ENCODE data around the gene ATP8B3.

GRCh38 chr19:1843646-1844394 lies 31.7 kb upstream of the ATP8B3 start:
- peak; percentile 44; the same call in 1 of the 2 replicates for TF ChIP-seq POLR2A (IDR thresholded peaks at IDR 0.05; ENCODE audit: low read depth, low read length)
- TF ChIP-seq MAX (IDR thresholded peaks at IDR 0.05; ENCODE audit: low read depth, low read length) = no peak
- no peak for TF ChIP-seq CTCF (IDR thresholded peaks at IDR 0.05 in 2 of 3, conservative IDR thresholded peaks at IDR 0.05 in 1 of 3; ENCODE audit: control insufficient read depth in 2 of 3, extremely low read depth in 1 of 3, insufficient read depth in 1 of 3, low read depth in 3 of 3, low read length in 3 of 3)
- TF ChIP-seq HDAC6 (IDR thresholded peaks at IDR 0.05; ENCODE audit: unreplicated experiment) = no peak
- no peak for TF ChIP-seq REST (IDR thresholded peaks at IDR 0.05; ENCODE audit: low read depth, low read length)
- peak; percentile 49; the same call in 1 of the 2 replicates for TF ChIP-seq POLR2AphosphoS5 (IDR thresholded peaks at IDR 0.05; ENCODE audit: low read length)
- no peak for TF ChIP-seq CEBPB (IDR thresholded peaks at IDR 0.05; ENCODE audit: borderline replicate concordance in 1 of 2, low read depth in 2 of 2, low read length in 2 of 2)
- TF ChIP-seq RAD51 (IDR thresholded peaks at IDR 0.05) = no peak
- no peak for TF ChIP-seq YY1 (IDR thresholded peaks at IDR 0.05; ENCODE audit: low read depth, low read length)
- no peak for TF ChIP-seq E2F4 (IDR thresholded peaks at IDR 0.05; ENCODE audit: low read depth, low read length)
- TF ChIP-seq PBX3 (IDR thresholded peaks at IDR 0.05; ENCODE audit: insufficient replicate concordance, low read depth, low read length) = no peak
- no peak for TF ChIP-seq SUZ12 (IDR thresholded peaks at IDR 0.05; ENCODE audit: unreplicated experiment)
- TF ChIP-seq ELK1 (IDR thresholded peaks at IDR 0.05; ENCODE audit: low read depth, low read length) = no peak

Measured in GM12878 (cell line).